CD4-positive, CD25-positive, alpha-beta regulatory T cell (primary cell): ENCODE data around the gene PHF19. TPM values are rescaled to one million over a fixed set of nuclear protein-coding genes. Genes with fewer than 3 reads are reported as not detected.
A peak's percentile ranks its signal among the peaks of the same experiment; 100 is the strongest.

Source experiments
- ATAC-seq, 2 donors: fragments of 150-1000 bp; cut with Tn5 transposase; one replicate each; pipeline ENCODE4 v1.10.0; 2021; ENCODE audit warnings: low read depth in 2 of 2, moderate number of reproducible peaks in 2 of 2, moderate library complexity in 1 of 2
- DNase-seq, 3 donors: peaks; one replicate each; pipeline versions ENCODE4 v3.0.0 to v3.0.0-alpha.2; 2012 to 2022; ENCODE audit warnings: mixed read lengths in 1 of 3
- H3K27ac ChIP-seq: one replicate; pipeline ENCODE4 v1.7.0; 2013; ENCODE audit warnings: mild to moderate bottlenecking, low read length; ENCODE audit not compliant: insufficient read depth, poor library complexity, severe bottlenecking
- H3K27me3 ChIP-seq: one replicate; pipeline ENCODE4 v1.7.0; 2013; ENCODE audit warnings: low read length; ENCODE audit not compliant: control insufficient read depth, insufficient read depth
- H3K36me3 ChIP-seq: one replicate; pipeline ENCODE4 v1.7.0; 2013; ENCODE audit warnings: mild to moderate bottlenecking, low read length, moderate library complexity; ENCODE audit not compliant: control insufficient read depth, insufficient read depth
- H3K4me1 ChIP-seq: 2 replicates; pipeline ENCODE4 v1.7.0; 2013; ENCODE audit warnings: mild to moderate bottlenecking, low read length; ENCODE audit not compliant: insufficient read depth, control insufficient read depth, poor library complexity, severe bottlenecking
- H3K4me3 ChIP-seq: one replicate; pipeline ENCODE4 v1.7.0; 2013; ENCODE audit warnings: low read depth, mild to moderate bottlenecking, low read length, moderate library complexity
- H3K9me3 ChIP-seq, 2 experiments: 1 replicate in 1 of 2; 2 replicates in 1 of 2; pipeline ENCODE4 v1.7.0; 2013; ENCODE audit warnings: low read length in 2 of 2, mild to moderate bottlenecking in 1 of 2, moderate library complexity in 1 of 2; ENCODE audit not compliant: control insufficient read depth in 2 of 2
- H3K27ac Mint-ChIP-seq, 3 donors: one replicate each; pipeline ENCODE4 v1.8.0; 2020 to 2022; ENCODE audit warnings: mild to moderate bottlenecking in 3 of 3, mixed read lengths in 3 of 3, moderate library complexity in 2 of 3
- H3K27me3 Mint-ChIP-seq: one replicate; pipeline ENCODE4 v1.8.0; 2022; ENCODE audit warnings: mild to moderate bottlenecking, mixed read lengths
- H3K36me3 Mint-ChIP-seq: one replicate; pipeline ENCODE4 v1.8.0; 2020; ENCODE audit warnings: mixed read lengths
- H3K4me1 Mint-ChIP-seq, 4 donors: one replicate each; pipeline ENCODE4 v1.8.0; 2020 to 2022; ENCODE audit warnings: mixed read lengths in 4 of 4, mild to moderate bottlenecking in 1 of 4
- H3K4me3 Mint-ChIP-seq, 4 donors: one replicate each; pipeline ENCODE4 v1.8.0; 2020 to 2022; ENCODE audit warnings: mild to moderate bottlenecking in 4 of 4, mixed read lengths in 4 of 4, moderate library complexity in 3 of 4
- H3K9me3 Mint-ChIP-seq, 7 donors: one replicate each; pipeline ENCODE4 v1.8.0; 2020 to 2022; ENCODE audit warnings: mixed read lengths in 7 of 7, mild to moderate bottlenecking in 3 of 7, moderate library complexity in 2 of 7
- polyA plus RNA-seq, 4 donors: library from polyadenylated mRNA; unstranded; fragments of 300-500 nt; fragmentation: Illumina TruSeq; gene quantifications; one replicate each; pipeline ENCODE4 v1.2.3, GENCODE V29; 2021
- total RNA-seq: library from RNA; stranded (reverse); gene quantifications from one replicate; pipeline ENCODE4 v1.2.3, GENCODE V29; 2022

PHF19 gene
- total and polyA plus RNA-seq, 5 donors from 2014 or later = 21.4 to 149 (median 40.0) TPM

DNA sequence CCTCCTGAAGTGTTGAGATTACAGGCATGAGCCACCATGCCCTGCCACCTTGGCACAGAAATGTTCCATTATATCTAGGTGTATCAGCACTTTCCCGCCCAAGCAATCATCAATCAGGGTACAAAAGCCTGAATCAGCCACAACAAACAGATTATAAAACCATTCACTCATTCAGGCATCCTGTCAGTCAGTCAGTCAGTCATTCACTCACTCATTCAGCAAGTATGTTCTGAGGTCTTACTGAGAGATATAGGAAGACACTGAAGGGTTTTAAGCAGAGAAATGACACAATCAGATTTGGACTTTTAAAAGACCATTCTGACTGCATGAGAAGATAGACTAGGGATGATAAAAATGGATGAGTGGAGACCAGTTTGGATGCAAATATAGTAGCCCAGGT, 47.3 kb downstream of the PHF19 start:
- H3K4me3 Mint-ChIP-seq = no peak overlapping the region
- Histone ChIP-seq H3K36me3 (peaks cover 74% of the 10 kb centered on the region), H3K9me3 (no peaks in the 10 kb centered on the region), H3K27ac (no peak overlapping the region), H3K4me3 (no peak overlapping the region), H3K27me3 (no peaks in the 10 kb centered on the region), H3K4me1 (no peaks in the 10 kb centered on the region)
- no peaks in the 10 kb centered on the region for H3K27me3 Mint-ChIP-seq
- DNase-seq (no peak), ATAC-seq (no peak)
- no peaks in the 10 kb centered on the region for H3K9me3 Mint-ChIP-seq
- peak overlapping the region in 1 of 3 donors; percentile 68 for H3K27ac Mint-ChIP-seq
- peaks cover 48% of the 10 kb centered on the region for H3K36me3 Mint-ChIP-seq
- peaks cover 3 to 6% (median 5%) of the 10 kb centered on the region in 4 donors for H3K4me1 Mint-ChIP-seq

DNA sequence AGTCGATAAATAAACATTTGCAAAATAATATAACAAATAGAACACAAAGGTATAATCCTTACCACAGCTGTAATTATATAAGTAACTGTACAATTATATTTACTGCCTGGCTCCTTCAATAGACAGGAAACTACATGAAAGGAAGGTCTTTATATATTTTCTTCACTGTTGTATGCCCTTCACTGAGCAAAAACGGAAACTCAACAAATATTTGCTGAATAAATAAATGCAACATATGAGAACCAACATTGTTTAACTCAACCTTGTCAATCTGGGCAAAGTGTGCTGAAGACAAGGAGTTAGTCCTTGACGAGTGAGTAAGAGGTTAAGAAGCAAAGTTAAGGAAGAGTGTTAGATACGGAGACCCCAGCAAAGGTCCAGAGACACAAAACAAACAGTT, 56.9 kb downstream of the PHF19 start:
- Histone ChIP-seq H3K4me1 (no peaks in the 10 kb centered on the region), H3K27me3 (no peaks in the 10 kb centered on the region), H3K27ac (no peak overlapping the region), H3K36me3 (peaks cover 59% of the 10 kb centered on the region), H3K9me3 (no peaks in the 10 kb centered on the region), H3K4me3 (no peak overlapping the region)
- ATAC-seq = no peak
- no peaks in the 10 kb centered on the region for H3K27me3 Mint-ChIP-seq
- no peaks in the 10 kb centered on the region for H3K9me3 Mint-ChIP-seq
- no peak for DNase-seq
- H3K36me3 Mint-ChIP-seq = peaks cover 60% of the 10 kb centered on the region
- peak overlapping the region in 1 of 3 donors; percentile 43 for H3K27ac Mint-ChIP-seq
- no peak overlapping the region for H3K4me3 Mint-ChIP-seq
- peaks cover 0 to 14% (median 3%) of the 10 kb centered on the region in 4 donors for H3K4me1 Mint-ChIP-seq

DNA sequence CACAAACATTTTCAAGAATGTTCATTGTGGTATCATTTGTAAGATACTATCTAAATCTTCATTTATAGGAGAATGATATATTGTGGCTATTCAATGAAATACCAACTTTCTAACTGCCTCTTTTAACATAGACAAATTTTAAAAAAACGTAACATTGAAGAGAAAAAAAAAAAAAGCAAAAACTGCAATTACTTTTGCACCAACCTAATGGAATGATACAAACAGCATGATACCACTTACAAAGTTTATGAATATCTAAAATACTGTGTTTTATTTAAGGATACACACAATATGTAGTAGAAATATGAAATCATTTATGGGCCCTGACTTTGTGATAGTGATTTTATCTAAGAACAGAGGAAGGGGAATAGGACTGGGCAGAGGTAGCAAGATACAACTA, 58.4 kb downstream of the PHF19 start:
- Histone ChIP-seq H3K36me3 (peaks cover 48% of the 10 kb centered on the region), H3K4me1 (no peaks in the 10 kb centered on the region), H3K27ac (no peak overlapping the region), H3K4me3 (no peak overlapping the region), H3K9me3 (no peaks in the 10 kb centered on the region), H3K27me3 (no peaks in the 10 kb centered on the region)
- H3K4me3 Mint-ChIP-seq = no peak overlapping the region
- H3K9me3 Mint-ChIP-seq = no peaks in the 10 kb centered on the region
- peaks cover 49% of the 10 kb centered on the region for H3K36me3 Mint-ChIP-seq
- DNase-seq = no peak
- peaks cover 0 to 17% (median 2%) of the 10 kb centered on the region in 4 donors for H3K4me1 Mint-ChIP-seq
- H3K27me3 Mint-ChIP-seq = no peaks in the 10 kb centered on the region
- ATAC-seq = no peak
- H3K27ac Mint-ChIP-seq = no peak overlapping the region

DNA sequence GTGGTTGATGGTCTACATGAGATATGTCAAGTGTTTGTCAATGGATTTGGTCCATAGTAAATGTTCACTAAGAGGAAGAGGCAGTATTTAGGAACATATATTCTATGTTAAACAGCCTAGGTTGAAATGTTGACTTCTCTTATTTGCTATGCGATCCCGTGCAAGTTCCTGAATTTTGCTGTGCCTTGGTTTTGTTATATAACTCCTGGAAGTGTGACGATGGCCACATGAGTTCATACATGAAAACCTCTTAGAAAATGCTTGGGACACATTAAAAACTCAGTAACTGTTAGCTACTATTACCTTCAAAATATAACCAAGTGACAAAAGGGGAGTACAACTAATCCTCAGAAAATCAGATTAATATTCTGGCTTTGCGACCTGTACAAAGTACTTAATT, 61.9 kb downstream of the PHF19 start:
- H3K4me3 Mint-ChIP-seq = no peak overlapping the region
- H3K4me1 ChIP-seq = no peaks in the 10 kb centered on the region
- peaks cover 0 to 8% (median 2%) of the 10 kb centered on the region in 7 donors for H3K9me3 Mint-ChIP-seq
- H3K4me1 Mint-ChIP-seq = peaks cover 0 to 17% (median under 1%) of the 10 kb centered on the region in 4 donors
- no peaks in the 10 kb centered on the region for H3K27me3 Mint-ChIP-seq
- DNase-seq (no peak), ATAC-seq (no peak)
- H3K36me3 ChIP-seq = peaks cover 30% of the 10 kb centered on the region
- no peaks in the 10 kb centered on the region for H3K9me3 ChIP-seq
- no peak overlapping the region for H3K27ac ChIP-seq
- peaks cover 35% of the 10 kb centered on the region for H3K36me3 Mint-ChIP-seq
- H3K27me3 ChIP-seq = no peaks in the 10 kb centered on the region
- H3K4me3 ChIP-seq = no peak overlapping the region
- H3K27ac Mint-ChIP-seq = no peak overlapping the region

DNA sequence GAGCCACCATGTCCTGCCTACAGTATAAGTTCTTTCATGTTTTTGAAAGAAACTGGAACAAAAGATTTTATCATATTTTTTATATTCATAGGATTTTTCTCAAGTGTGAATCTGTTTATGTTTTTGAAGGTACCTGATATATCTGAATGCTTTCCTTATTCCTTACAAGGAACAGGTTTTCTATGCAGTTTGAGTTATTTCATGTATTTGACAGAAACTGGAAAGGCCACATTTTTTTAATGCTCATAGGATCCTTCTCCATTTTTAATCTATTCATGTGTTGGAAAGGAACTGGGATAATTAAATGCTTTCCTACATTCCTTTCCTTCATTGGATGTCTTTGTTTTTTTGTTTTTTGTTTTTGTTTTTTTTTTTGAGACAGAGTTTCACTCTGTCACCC, 68.1 kb downstream of the PHF19 start:
- Histone ChIP-seq H3K4me1 (no peaks in the 10 kb centered on the region), H3K36me3 (peaks cover 3% of the 10 kb centered on the region), H3K27me3 (no peaks in the 10 kb centered on the region), H3K9me3 (peaks cover 21 to 23% of the 10 kb centered on the region in 2 experiments), H3K4me3 (no peak overlapping the region), H3K27ac (no peak overlapping the region)
- H3K4me3 Mint-ChIP-seq = peak overlapping the region in 1 of 4 donors; percentile 41
- DNase-seq = no peak
- peaks cover 0 to 6% (median 0%) of the 10 kb centered on the region in 4 donors for H3K4me1 Mint-ChIP-seq
- no peak for ATAC-seq
- no peaks in the 10 kb centered on the region for H3K27me3 Mint-ChIP-seq
- H3K9me3 Mint-ChIP-seq = peaks cover 0 to 50% (median 25%) of the 10 kb centered on the region in 7 donors
- peaks cover 18% of the 10 kb centered on the region for H3K36me3 Mint-ChIP-seq
- H3K27ac Mint-ChIP-seq = no peak overlapping the region

DNA sequence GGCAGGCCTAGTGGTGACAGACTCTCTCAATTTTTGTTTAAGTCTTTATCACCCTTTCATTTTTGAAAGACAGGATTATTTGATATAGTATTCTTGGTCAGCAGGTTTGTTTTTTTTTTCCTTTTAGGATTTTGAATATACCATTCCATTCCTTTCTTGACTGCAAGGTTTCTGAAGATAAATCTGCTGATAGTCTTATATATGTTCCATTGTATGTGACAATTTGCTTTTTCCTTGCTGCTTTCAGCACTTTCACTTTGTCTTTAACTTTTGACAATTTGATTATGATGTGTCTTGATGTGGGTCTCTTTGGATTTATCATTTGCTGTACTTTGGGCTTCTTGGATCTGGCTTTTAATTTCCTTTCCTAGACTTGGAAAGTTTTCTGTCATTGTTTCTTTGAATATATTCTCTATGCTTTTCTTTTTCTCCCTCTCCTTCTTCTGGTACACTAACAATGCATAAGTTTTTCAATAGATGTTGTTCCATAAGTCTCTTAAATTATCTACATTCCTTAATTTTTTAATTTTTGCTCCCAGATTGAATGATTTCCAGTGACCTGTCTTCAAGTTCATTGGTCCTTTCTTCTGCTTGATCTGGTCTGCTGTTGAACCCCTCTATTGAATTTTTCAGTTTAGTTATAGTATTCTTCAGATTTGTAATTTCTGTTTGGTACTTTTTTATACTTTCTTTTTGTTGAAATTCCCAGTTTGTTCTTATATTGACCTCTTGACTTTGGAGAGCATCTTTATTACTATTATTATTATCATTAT, 69.2 kb downstream of the PHF19 start:
- Mint-ChIP-seq H3K27ac (no peak overlapping the region), H3K9me3 (peaks cover 0 to 50% (median 25%) of the 10 kb centered on the region in 7 donors), H3K4me1 (peaks cover 0 to 6% (median 0%) of the 10 kb centered on the region in 4 donors), H3K4me3 (no peak overlapping the region), H3K36me3 (peaks cover 21% of the 10 kb centered on the region), H3K27me3 (no peaks in the 10 kb centered on the region)
- Histone ChIP-seq H3K9me3 (peaks cover 21 to 23% of the 10 kb centered on the region in 2 experiments), H3K27me3 (no peaks in the 10 kb centered on the region), H3K27ac (no peak overlapping the region), H3K36me3 (peaks cover 3% of the 10 kb centered on the region), H3K4me3 (no peak overlapping the region), H3K4me1 (no peaks in the 10 kb centered on the region)
- no peak for ATAC-seq
- DNase-seq = no peak

Other genes with a start within 250 kb of the PHF19 start
- 17.8 TPM for gene MEGF9, start 162.7 kb downstream of the PHF19 start, total RNA-seq
- gene MEGF9, start 162.7 kb downstream of the PHF19 start, polyA plus RNA-seq = 1 to 10 TPM; 4.6 to 7.7 (median 7.3) TPM
- 87.8 TPM for gene FBXW2, start 83.8 kb downstream of the PHF19 start, total RNA-seq
- gene FBXW2, start 83.8 kb downstream of the PHF19 start, polyA plus RNA-seq = 10 to 100 TPM; 34.0 to 43.1 (median 39.3) TPM
- gene PSMD5, start 34.3 kb downstream of the PHF19 start, total RNA-seq = 44.0 TPM
- 10 to 100 TPM; 27.0 to 34.5 (median 29.9) TPM for gene PSMD5, start 34.3 kb downstream of the PHF19 start, polyA plus RNA-seq
- 167 TPM for gene TRAF1, start 49.6 kb upstream of the PHF19 start, total RNA-seq
- 10 to 100 TPM; 13.5 to 18.7 (median 16.5) TPM for gene TRAF1, start 49.6 kb upstream of the PHF19 start, polyA plus RNA-seq
- gene C5, start 173.1 kb upstream of the PHF19 start, total RNA-seq = 1.5 TPM
- gene C5, start 173.1 kb upstream of the PHF19 start, polyA plus RNA-seq = 1 to 10 TPM in 2 of 4 donors, under 1 TPM in 1, not detected in 1; 0.31 to 1.1 (median 1.1) TPM
- gene CNTRL, start 197.8 kb upstream of the PHF19 start, total RNA-seq = 135 TPM
- 10 to 100 TPM; 12.2 to 17.8 (median 14.8) TPM for gene CNTRL, start 197.8 kb upstream of the PHF19 start, polyA plus RNA-seq